NCI-H345 treated with DMSO at 0.1 percent for 48 hours (cell line): ENCODE results near the gene MT1M.
"Not testable (repeated sequence)": the region's sequence is repeated elsewhere in the genome, so short reads cannot be mapped to it uniquely, and the experiment has no call there.

Source experiments
- DNase-seq: peaks from one replicate; lab custom pipeline; 2025; ENCODE audit not compliant: unreplicated experiment; lab: John Stamatoyannopoulos, UW

The MT1M gene

DNA sequence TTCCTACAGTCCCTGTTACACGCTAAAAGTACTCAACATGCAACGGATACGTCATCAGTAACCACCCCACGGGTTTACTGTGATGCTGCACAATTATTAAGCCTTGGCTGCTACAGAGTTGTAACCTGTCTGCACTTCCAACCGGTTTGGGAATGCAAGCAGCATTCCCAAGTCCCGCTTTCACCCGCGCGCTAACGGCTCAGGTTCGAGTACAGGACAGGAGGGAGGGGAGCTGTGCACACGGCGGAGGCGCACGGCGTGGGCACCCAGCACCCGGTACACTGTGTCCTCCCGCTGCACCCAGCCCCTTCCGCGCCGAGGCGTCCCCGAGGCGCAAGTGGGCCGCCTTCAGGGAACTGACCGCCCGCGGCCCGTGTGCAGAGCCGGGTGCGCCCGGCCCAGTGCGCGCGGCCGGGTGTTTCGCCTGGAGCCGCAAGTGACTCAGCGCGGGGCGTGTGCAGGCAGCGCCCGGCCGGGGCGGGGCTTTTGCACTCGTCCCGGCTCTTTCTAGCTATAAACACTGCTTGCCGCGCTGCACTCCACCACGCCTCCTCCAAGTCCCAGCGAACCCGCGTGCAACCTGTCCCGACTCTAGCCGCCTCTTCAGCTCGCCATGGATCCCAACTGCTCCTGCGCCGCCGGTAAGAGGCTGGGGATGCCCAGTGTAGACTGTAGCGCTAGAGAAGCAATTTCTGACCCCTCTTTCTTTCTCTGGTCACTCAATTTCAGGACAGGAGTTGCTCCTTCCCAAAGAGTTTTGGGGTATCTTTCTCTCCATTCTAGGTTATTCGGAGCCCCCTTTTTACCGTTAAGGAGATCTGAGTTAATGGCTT is 24.2 kb upstream of the MT1M start, which contains the start of gene MT2A:
TSS of gene MT2A (plus strand) at position 542 of the 833 bp plus-strand sequence. CDS start at position 614, 72 bp downstream.
- peak; percentile 84 for DNase-seq

DNA sequence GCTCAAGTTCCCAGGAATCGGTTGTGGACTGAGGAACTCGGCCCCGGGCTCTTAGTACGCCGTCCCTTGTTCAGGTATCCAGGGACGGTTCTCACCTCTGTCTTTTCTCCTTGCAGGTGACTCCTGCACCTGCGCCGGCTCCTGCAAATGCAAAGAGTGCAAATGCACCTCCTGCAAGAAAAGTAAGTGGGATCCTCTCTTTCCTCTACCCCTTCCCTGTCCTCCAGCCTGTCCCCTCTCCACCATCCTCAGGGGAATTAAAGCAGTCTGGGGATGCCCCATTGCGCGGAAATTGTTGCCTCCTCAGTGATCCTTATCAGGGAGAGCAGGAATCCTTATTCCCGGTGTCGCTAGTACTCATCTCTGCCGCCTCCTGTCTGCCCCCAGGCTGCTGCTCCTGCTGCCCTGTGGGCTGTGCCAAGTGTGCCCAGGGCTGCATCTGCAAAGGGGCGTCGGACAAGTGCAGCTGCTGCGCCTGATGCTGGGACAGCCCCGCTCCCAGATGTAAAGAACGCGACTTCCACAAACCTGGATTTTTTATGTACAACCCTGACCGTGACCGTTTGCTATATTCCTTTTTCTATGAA is 23.5 kb upstream of the MT1M start:
- DNase-seq = no peak

- DNase-seq = no peak
These were observed 23.0 kb upstream of the MT1M start for GRCh38 chr16:56609463-56609921.

DNA sequence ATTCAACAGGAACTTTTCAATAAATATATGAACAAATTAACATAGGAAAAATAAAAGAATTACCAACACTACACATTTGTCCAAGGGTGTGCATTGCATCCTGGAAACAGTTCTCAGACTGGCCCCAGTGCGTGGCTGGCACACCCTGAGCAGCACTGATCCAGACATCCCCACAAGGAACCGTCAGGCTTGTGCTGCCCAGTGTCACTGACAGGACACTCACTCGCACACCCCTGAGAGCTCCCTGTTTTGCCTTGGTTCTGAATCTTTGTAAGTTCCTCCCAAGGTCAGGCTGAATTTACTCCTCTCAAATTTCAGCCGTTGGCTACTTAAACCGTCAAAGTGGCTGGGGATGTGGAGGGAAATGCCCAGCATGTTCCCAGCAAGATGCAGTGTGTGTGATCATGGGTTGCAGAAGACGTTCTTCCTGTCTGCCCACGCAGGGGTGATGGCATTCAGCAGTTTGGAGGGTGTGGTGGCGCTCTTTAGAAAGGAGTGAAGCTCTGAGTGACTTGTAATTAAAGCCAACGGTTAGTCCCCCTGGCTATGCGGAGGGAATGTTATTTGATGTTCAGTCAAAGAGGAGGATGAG is 22.3 kb upstream of the MT1M start:
- DNase-seq = no peak

GRCh38 chr16:56610609-56611111 is 21.8 kb upstream of the MT1M start:
- no peak for DNase-seq

DNA sequence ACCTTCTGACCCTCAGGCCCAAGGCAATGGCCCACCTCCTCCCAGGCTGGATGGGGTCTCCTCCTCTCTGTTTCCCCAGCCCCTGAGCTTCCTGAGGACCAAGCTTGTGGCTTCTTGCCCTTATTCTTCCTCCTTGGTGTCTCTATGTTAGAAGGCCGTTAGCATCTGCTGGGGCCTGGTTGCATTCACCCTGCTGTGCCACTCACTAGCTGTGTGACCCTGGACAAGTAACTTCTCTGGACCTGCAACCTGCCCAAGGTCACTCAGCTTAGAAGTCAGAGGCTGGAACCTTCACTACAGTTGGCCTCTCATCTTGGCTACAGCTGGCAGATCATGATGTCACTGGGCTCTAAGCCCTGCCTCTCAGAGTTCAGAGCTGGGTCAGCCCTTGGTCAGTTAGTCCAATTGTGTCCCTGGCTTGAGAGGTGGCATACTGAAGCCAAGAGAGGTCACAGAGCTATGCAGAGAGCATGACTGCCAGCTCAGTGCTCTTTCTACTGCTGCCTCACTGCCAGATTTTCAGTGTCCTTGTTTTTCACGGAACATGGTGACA is 21.1 kb upstream of the MT1M start:
- DNase-seq = no peak

- DNase-seq = no peak
These were observed 18.8 kb upstream of the MT1M start for GRCh38 chr16:56613706-56614105.

DNA sequence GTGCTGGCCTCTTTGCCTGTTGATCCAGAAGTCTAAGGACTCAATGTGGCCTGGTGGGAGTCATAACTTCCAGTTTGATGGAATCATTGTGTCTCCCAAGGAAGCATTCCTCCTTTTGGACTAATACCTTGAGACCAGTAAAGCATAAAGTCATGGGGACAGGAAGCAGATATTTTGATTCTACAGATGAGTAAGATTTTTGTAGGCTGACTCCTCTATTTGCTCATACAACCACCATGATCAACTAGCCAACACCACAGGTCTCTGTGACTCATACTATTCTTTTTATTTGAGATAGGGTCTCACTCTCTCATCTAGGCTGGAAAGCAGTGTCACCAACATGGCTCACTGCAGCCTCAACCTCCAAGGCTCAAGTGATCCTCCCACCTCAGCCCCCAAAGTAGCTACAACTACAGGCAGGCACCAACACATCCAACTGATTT is 17.9 kb upstream of the MT1M start:
- no peak for DNase-seq

- no peak for DNase-seq
These were observed 17.1 kb upstream of the MT1M start for GRCh38 chr16:56615353-56615752.

- no peak for DNase-seq
These were observed 15.7 kb upstream of the MT1M start for GRCh38 chr16:56616608-56617211.

DNA sequence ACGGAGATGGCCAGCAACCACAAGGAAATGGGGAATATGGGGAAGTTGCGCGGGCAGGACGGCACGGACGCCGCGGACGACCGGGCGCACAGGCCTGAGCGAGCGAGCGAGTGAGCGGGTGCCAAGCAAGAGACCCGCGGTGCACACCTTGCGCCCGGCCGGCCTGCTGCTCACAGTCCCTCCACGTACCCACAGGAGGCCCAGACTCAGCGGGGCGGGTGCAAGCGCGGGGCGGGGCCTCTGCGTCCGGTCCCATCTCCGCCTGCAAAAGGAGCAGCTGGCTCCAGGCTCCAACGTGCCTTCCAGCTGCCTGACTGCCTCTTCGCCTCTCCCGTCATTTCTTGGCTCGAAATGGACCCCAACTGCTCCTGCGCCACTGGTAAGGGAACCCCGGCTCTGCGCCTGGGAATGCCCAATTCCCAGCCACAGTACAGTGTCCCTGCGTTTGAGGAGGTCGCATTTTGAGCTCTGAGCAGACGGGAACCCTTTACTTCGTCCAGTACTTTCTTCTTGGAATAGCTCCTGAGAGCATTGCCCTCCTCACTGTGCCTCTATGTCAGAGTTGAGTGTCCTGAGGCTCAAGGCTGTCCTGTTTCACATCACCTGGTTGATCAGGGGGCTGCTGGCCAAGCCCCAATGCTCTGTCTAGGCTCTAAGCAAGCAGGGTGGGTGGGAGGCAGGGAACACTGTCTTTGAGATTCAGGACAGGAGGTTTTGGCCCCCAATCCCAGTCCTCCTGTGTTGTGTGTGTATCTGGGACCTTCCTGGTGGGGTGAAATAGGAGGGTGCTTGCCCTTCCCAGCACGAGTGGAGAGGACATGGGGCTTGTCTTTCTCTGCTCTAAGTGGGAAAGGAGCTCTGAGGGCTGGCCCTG is 15.0 kb upstream of the MT1M start:
- DNase-seq = no peak

DNA sequence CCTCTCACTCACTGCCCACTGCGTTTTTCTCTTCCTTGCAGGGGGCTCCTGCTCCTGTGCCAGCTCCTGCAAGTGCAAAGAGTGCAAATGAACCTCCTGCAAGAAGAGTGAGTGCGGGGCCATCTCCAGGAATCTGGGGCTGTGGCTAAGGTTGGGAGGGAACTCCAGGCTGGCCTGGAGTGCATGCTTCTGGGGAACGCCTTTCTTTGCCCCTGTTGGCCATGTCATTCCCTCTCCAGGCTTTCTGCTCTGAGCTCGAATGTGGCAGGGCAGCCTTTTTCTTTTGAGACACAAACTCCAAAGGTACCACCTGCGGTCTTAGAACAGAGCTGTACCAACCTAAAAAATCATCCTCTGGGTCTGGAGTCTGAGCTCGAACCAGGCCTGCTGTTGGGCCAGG is 14.3 kb upstream of the MT1M start:
- DNase-seq = no peak

- no peak for DNase-seq
These were observed 12.0 kb upstream of the MT1M start for GRCh38 chr16:56620339-56620897.

- DNase-seq = not testable (repeated sequence)
These were observed 10.6 kb upstream of the MT1M start for GRCh38 chr16:56621665-56622445.

- DNase-seq = not testable (repeated sequence)
These were observed 9.3 kb upstream of the MT1M start for GRCh38 chr16:56623184-56623583.

- no peak for DNase-seq
These were observed 8.8 kb upstream of the MT1M start for GRCh38 chr16:56623637-56624036.

DNA sequence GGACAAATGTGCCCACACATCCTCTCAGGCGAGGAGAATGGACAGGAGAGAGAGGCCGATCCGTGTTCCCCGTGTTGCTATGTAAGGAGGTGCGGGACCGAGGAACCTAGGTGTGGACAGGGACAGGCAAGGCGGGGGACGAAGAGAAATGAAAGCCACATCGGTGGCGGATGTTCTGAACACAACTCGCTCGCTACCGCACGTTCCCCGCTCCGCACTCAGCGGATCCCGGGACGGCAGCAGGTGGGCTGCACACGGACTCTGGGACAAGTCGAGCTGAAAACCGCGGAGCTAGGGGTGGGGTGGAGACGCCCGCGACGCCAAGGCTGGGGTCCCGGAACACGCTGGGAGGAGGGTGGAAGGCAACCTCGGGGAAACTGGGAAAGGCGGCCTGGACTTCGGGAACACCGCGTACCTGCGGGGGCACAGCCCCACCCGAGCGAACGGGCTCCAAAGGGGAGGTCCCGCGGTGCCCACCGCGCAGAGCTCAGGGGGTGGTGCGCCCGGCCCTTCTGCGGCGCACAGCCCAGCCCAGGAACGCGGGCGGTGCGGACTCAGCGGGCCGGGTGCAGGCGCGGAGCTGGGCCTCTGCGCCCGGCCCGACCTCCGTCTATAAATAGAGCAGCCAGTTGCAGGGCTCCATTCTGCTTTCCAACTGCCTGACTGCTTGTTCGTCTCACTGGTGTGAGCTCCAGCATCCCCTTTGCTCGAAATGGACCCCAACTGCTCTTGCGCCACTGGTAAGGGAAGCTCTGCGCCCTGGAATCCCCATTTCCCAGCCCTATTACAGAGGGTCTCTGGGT is 7.1 kb upstream of the MT1M start, which contains the start of gene MT1E:
TSS of gene MT1E (plus strand) at position 642 of the 803 bp plus-strand sequence. CDS start at position 713, 71 bp downstream.
- no peak for DNase-seq
